Ecto neural progenitor cell (in vitro differentiated cells): Measurements from ENCODE around the gene GRB14.
"Not testable (repeated sequence)": the region's sequence is repeated elsewhere in the genome, so short reads cannot be mapped to it uniquely, and the experiment has no call there.

Source experiments
- DNase-seq: peaks from one replicate; pipeline ENCODE4 v3.0.0-alpha.2; 2018; ENCODE audit warnings: low spot score

GRB14 gene

GRCh38 chr2:164495491-164496223, 125.6 kb downstream of the GRB14 start:
- DNase-seq, result peak; percentile 46

- DNase-seq, result no peak
Observed at GRCh38 chr2:164485541-164485940, 135.7 kb downstream of the GRB14 start.

- peak; percentile 62 for DNase-seq
Observed at GRCh38 chr2:164479460-164479859, 141.8 kb downstream of the GRB14 start.

- no peak for DNase-seq
Observed at GRCh38 chr2:164478205-164478604, 143.1 kb downstream of the GRB14 start.

GRCh38 chr2:164474873-164475272, 146.4 kb downstream of the GRB14 start:
- DNase-seq, result no peak

- no peak for DNase-seq
Observed at GRCh38 chr2:164473021-164473420, 148.3 kb downstream of the GRB14 start.

GRCh38 chr2:164465047-164465446, 156.2 kb downstream of the GRB14 start:
- DNase-seq, result not testable (repeated sequence)

- DNase-seq, result no peak
Observed at GRCh38 chr2:164464376-164464775, 156.9 kb downstream of the GRB14 start.

- DNase-seq, result no peak
Observed at GRCh38 chr2:164458792-164459191, 162.5 kb downstream of the GRB14 start.

GRCh38 chr2:164457271-164457670, 164.0 kb downstream of the GRB14 start:
- no peak for DNase-seq

- DNase-seq, result no peak
Observed at GRCh38 chr2:164456619-164457018, 164.7 kb downstream of the GRB14 start.

- no peak for DNase-seq
Observed at GRCh38 chr2:164453656-164454305, 167.5 kb downstream of the GRB14 start.

- DNase-seq, result no peak
Observed at GRCh38 chr2:164450278-164450677, 171.0 kb downstream of the GRB14 start.

GRCh38 chr2:164449706-164450105, 171.6 kb downstream of the GRB14 start:
- DNase-seq, result no peak

GRCh38 chr2:164447660-164448059, 173.6 kb downstream of the GRB14 start:
- DNase-seq, result no peak
